ENCODE measurements around the gene PANK2. TPM values are rescaled to one million over a fixed set of nuclear protein-coding genes. Genes with fewer than 3 reads are reported as not detected.

Gene PANK2
- total and polyA plus RNA-seq, 10 of the 15 experiments (the other 5 are each of a cell fraction or from before 2014, with no cell fraction given), result 13.2 to 43.4 (median 33.3) TPM

DNA sequence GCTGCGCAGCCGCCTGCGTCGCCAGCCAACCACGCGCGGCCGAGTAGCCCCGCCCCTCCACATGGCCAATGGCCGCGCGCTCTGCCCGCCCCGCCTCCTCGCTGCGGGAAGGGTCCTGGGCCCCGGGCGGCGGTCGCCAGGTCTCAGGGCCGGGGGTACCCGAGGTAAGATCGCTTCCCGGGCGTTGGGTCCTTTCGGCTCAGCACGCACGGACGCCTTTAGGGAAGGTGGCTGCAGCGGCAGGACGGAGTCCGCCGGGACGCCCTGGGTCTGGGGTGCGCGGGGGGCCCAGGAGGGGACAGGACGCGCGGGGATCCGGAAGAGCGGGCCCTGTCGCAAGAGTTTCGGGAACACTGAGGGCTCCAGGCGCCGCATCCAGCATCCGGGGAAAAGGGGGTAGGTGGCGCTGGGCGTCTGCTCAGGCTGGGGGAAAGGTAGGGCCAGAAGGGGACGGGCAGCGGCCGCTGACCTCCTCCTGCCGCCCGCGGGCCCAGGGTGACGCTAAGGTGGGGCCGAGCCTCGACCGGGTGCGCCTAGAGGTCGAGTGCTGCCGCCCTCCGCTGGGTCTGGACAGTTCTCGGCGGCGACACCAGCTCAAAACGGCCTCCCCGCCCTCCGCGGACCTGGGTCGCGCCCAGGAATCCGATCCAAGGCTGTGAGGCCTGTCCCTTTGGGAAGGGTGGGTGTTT lies 42.3 kb upstream of the PANK2 start, which contains the start of gene MAVS (continued):
- TF ChIP-seq, protein P1, sequence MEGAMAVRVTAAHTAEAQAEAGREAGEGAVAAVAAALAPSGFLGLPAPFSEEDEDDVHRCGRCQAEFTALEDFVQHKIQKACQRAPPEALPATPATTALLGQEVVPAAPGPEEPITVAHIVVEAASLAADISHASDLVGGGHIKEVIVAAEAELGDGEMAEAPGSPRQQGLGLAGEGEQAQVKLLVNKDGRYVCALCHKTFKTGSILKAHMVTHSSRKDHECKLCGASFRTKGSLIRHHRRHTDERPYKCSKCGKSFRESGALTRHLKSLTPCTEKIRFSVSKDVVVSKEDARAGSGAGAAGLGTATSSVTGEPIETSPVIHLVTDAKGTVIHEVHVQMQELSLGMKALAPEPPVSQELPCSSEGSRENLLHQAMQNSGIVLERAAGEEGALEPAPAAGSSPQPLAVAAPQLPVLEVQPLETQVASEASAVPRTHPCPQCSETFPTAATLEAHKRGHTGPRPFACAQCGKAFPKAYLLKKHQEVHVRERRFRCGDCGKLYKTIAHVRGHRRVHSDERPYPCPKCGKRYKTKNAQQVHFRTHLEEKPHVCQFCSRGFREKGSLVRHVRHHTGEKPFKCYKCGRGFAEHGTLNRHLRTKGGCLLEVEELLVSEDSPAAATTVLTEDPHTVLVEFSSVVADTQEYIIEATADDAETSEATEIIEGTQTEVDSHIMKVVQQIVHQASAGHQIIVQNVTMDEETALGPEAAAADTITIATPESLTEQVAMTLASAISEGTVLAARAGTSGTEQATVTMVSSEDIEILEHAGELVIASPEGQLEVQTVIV (IDR thresholded peaks at IDR 0.05; ENCODE audit: borderline replicate concordance, partially characterized antibody), result peak; percentile 45
- TF ChIP-seq RUNX3 (IDR thresholded peaks at IDR 0.05; ENCODE audit: low read length) (no peak), SIN3A (IDR thresholded peaks at IDR 0.05; ENCODE audit: low read depth, low read length) (peak; percentile 66; the same call in 1 of the 2 replicates)
- TF ChIP-seq, protein P2, sequence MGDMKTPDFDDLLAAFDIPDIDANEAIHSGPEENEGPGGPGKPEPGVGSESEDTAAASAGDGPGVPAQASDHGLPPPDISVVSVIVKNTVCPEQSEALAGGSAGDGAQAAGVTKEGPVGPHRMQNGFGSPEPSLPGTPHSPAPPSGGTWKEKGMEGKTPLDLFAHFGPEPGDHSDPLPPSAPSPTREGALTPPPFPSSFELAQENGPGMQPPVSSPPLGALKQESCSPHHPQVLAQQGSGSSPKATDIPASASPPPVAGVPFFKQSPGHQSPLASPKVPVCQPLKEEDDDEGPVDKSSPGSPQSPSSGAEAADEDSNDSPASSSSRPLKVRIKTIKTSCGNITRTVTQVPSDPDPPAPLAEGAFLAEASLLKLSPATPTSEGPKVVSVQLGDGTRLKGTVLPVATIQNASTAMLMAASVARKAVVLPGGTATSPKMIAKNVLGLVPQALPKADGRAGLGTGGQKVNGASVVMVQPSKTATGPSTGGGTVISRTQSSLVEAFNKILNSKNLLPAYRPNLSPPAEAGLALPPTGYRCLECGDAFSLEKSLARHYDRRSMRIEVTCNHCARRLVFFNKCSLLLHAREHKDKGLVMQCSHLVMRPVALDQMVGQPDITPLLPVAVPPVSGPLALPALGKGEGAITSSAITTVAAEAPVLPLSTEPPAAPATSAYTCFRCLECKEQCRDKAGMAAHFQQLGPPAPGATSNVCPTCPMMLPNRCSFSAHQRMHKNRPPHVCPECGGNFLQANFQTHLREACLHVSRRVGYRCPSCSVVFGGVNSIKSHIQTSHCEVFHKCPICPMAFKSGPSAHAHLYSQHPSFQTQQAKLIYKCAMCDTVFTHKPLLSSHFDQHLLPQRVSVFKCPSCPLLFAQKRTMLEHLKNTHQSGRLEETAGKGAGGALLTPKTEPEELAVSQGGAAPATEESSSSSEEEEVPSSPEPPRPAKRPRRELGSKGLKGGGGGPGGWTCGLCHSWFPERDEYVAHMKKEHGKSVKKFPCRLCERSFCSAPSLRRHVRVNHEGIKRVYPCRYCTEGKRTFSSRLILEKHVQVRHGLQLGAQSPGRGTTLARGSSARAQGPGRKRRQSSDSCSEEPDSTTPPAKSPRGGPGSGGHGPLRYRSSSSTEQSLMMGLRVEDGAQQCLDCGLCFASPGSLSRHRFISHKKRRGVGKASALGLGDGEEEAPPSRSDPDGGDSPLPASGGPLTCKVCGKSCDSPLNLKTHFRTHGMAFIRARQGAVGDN (IDR thresholded peaks at IDR 0.05), result 0 out of 2 replicates have a peak, but pooled peaks have one; percentile 3

Measured in GM12878 (cell line).